ENCODE measurements around the gene SCN11A. TPM values are rescaled to one million over a fixed set of nuclear protein-coding genes. Genes with fewer than 3 reads are reported as not detected.

Gene SCN11A
- under 1 TPM in 1 of 6 donors, not detected in 5; 0.06 TPM for polyA plus RNA-seq (ENCODE audit: low read depth in 6 of 6)

- H3K27me3 Mint-ChIP-seq = no peaks in the 10 kb centered on the region
- H3K4me3 Mint-ChIP-seq = peak within 1 kb of the TSS; percentile 88 to 99 (median 95)
- ATAC-seq (ENCODE audit: low read depth in 2 of 2) = peak; percentile 87 to 90
- peak; percentile 89 for DNase-seq
- peaks cover 0 to 7% of the 10 kb centered on the region in 2 donors for H3K36me3 Mint-ChIP-seq
- no peaks in the 10 kb centered on the region for H3K9me3 Mint-ChIP-seq
- peak within 1 kb of the TSS; percentile 95 to 100 (median 98) for H3K27ac Mint-ChIP-seq
- peaks cover 40 to 48% (median 42%) of the 10 kb centered on the region in 3 donors for H3K4me1 Mint-ChIP-seq
Measured at GRCh38 chr3:39051649-39052561, at the start of gene SCN11A, which contains the start of gene WDR48. Gene SCN11A (minus strand): TSS chr3:39051944. CDS start chr3:38950362, 101,582 bp downstream. Gene WDR48 (plus strand): TSS chr3:39052016. CDS start chr3:39052026, 10 bp downstream.

DNA sequence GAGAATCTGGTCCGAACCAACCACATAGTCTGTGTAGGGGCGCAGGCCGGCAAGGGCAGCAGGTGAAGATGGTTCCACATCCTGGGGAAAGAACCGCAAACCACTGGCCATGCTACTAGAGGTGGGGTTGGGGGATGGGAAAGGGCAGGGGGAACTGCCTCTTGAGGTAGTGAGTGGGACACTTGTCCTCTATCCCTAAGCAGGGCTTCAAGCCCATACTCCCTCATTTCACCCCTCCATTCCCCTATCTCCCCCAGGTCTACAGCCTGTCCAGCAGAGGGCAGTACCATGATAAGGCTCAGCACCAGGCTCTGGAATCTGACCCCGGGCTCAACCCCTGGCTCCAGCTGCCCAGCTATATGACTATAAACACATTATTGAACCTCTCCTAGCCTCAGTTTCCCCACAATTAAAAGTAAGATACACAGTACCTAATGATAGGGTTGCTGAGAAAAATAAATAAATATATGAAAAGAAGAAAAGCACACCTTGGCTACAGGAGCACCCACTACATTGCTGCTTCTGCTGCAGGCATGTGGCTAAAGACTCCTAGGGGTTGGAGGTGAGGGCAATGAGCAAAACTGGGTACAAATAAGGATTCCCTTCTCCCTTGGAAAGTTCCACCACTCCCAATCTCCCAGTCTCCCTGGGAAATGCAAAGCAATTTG, 49.4 kb upstream of the SCN11A start:
- H3K4me3 Mint-ChIP-seq = peak overlapping the region in 2 of 8 donors; percentile 5 to 19
- H3K27ac Mint-ChIP-seq = peak overlapping the region; percentile 10 to 84 (median 50)
- no peaks in the 10 kb centered on the region for H3K9me3 Mint-ChIP-seq
- H3K4me1 Mint-ChIP-seq = peaks cover 45 to 50% (median 49%) of the 10 kb centered on the region in 3 donors
- peak; percentile 42 for DNase-seq
- ATAC-seq (ENCODE audit: low read depth in 2 of 2) = peak; percentile 77 to 84
- no peaks in the 10 kb centered on the region for H3K36me3 Mint-ChIP-seq
- H3K27me3 Mint-ChIP-seq = no peaks in the 10 kb centered on the region

DNA sequence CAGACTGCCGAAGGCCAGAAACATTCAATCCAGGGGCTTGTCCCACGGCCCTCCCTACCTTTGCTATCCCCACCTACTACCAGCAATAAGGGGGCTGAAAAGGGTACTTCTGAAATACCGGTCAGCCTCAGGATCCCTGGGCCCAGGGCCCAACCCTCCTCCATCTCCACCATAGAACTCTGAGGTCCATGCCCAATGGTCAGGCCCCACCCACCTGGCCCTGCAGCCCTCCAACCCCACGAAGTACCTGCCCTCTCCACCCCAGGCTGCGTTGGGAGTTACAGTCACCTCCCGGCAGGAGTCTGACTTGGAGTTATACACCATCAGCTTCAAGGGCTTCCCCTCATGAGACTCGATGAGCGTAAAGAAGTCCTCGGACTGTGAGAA, 48.7 kb upstream of the SCN11A start:
- Mint-ChIP-seq H3K27me3 (no peaks in the 10 kb centered on the region), H3K4me3 (no peak overlapping the region), H3K36me3 (no peaks in the 10 kb centered on the region), H3K4me1 (peaks cover 38 to 43% (median 42%) of the 10 kb centered on the region in 3 donors), H3K27ac (peak overlapping the region in 3 of 6 donors; percentile 38 to 84 (median 44)), H3K9me3 (no peaks in the 10 kb centered on the region)
- DNase-seq = no peak
- ATAC-seq (ENCODE audit: low read depth in 2 of 2) = no peak

GRCh38 chr3:39099738-39100499, 48.2 kb upstream of the SCN11A start:
- Mint-ChIP-seq H3K4me1 (peaks cover 32 to 38% (median 36%) of the 10 kb centered on the region in 3 donors), H3K9me3 (no peaks in the 10 kb centered on the region), H3K4me3 (no peak overlapping the region), H3K27ac (peak overlapping the region in 5 of 6 donors; percentile 19 to 84 (median 42)), H3K27me3 (no peaks in the 10 kb centered on the region), H3K36me3 (peaks cover 0 to 3% of the 10 kb centered on the region in 2 donors)
- ATAC-seq (ENCODE audit: low read depth in 2 of 2) (no peak), DNase-seq (no peak)

DNA sequence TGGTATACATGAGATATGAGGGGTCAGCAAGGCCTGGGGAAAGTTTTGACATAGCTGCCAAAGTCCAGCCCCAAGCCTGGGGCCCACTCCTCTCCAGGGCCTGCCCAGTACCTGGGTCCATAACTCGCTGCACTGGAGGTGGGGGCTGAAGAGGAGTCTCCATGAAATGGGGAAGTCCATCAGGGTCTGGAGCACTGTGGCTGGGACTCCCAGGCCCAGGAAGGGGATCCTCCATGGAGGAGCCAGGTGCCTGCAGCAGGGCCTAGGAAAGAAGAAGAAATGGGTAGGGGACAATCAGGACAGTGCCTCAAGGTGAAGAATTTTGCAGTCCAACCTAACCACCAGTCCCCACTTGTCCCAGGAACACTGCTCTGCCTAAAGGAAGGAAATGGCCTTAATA, 47.5 kb upstream of the SCN11A start:
- Mint-ChIP-seq H3K27me3 (no peaks in the 10 kb centered on the region), H3K4me3 (no peak overlapping the region), H3K4me1 (peaks cover 30 to 34% (median 31%) of the 10 kb centered on the region in 3 donors), H3K9me3 (no peaks in the 10 kb centered on the region), H3K36me3 (peaks cover under 1 to 9% of the 10 kb centered on the region in 2 donors), H3K27ac (peak overlapping the region in 3 of 6 donors; percentile 41 to 66 (median 65))
- DNase-seq = no peak
- no peak for ATAC-seq (ENCODE audit: low read depth in 2 of 2)

- ATAC-seq (ENCODE audit: low read depth in 2 of 2) = no peak
- no peaks in the 10 kb centered on the region for H3K9me3 Mint-ChIP-seq
- H3K4me3 Mint-ChIP-seq = no peak overlapping the region
- no peaks in the 10 kb centered on the region for H3K27me3 Mint-ChIP-seq
- peaks cover 8 to 16% of the 10 kb centered on the region in 2 donors for H3K36me3 Mint-ChIP-seq
- no peak for DNase-seq
- H3K27ac Mint-ChIP-seq = peak overlapping the region in 1 of 6 donors; percentile 73
- H3K4me1 Mint-ChIP-seq = peaks cover 25 to 27% (median 27%) of the 10 kb centered on the region in 3 donors
Measured at GRCh38 chr3:39098473-39099000, 46.8 kb upstream of the SCN11A start.

DNA sequence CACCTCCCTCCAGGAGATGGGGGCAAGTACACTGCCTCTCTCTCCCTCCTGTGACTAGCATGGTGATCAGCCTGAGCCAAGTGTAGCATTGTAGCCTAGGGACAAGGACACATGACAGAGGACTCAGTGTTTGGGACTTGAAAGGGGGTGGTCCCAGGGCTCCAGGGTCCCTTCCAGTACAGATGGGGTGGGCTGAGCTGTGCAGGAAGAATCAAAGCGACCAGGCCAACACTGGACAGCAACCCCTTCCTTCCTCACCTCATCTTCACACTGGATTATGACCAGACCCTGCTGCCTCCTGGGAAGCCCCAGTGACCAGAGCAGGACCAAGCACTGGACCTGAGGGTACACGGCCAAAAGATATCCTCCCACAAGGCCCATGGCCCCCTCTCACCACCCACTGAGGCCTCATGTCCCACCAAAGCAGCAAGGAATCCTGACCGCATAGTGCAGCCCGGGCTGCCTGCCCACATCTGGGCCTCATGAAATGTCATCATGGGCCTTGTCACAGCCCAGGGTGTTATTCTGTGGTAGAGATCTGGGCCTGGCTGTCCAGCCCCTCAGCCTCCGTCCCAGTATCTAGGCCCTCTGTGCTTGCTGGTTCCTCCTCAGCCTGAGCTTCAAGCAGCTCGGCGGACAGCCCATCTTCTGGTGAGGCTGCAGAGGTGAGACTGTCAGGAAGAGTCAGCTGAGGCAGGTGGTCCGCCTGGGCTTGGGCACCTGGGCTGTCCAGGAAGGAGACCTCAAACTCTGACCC, 46.1 kb upstream of the SCN11A start:
- H3K27ac Mint-ChIP-seq = peak overlapping the region in 1 of 6 donors; percentile 68
- H3K27me3 Mint-ChIP-seq = no peaks in the 10 kb centered on the region
- H3K4me1 Mint-ChIP-seq = peaks cover 18 to 23% (median 20%) of the 10 kb centered on the region in 3 donors
- no peak for ATAC-seq (ENCODE audit: low read depth in 2 of 2)
- no peaks in the 10 kb centered on the region for H3K9me3 Mint-ChIP-seq
- peaks cover 8 to 18% of the 10 kb centered on the region in 2 donors for H3K36me3 Mint-ChIP-seq
- peak overlapping the region in 1 of 8 donors; percentile 32 for H3K4me3 Mint-ChIP-seq
- no peak for DNase-seq

- peak overlapping the region in 3 of 6 donors; percentile 22 to 68 (median 54) for H3K27ac Mint-ChIP-seq
- H3K27me3 Mint-ChIP-seq = no peaks in the 10 kb centered on the region
- H3K4me3 Mint-ChIP-seq = no peak overlapping the region
- peaks cover 13 to 25% of the 10 kb centered on the region in 2 donors for H3K36me3 Mint-ChIP-seq
- DNase-seq = no peak
- peaks cover 8 to 12% (median 10%) of the 10 kb centered on the region in 3 donors for H3K4me1 Mint-ChIP-seq
- no peak for ATAC-seq (ENCODE audit: low read depth in 2 of 2)
- H3K9me3 Mint-ChIP-seq = no peaks in the 10 kb centered on the region
Measured at GRCh38 chr3:39096775-39097174, 45.0 kb upstream of the SCN11A start.

- H3K9me3 Mint-ChIP-seq = no peaks in the 10 kb centered on the region
- H3K36me3 Mint-ChIP-seq = peaks cover 13 to 25% of the 10 kb centered on the region in 2 donors
- no peak overlapping the region for H3K27ac Mint-ChIP-seq
- no peak overlapping the region for H3K4me3 Mint-ChIP-seq
- ATAC-seq (ENCODE audit: low read depth in 2 of 2) (no peak), DNase-seq (no peak)
- H3K4me1 Mint-ChIP-seq = peaks cover 0 to 4% (median 3%) of the 10 kb centered on the region in 3 donors
- H3K27me3 Mint-ChIP-seq = no peaks in the 10 kb centered on the region
Measured at GRCh38 chr3:39095778-39096177, 44.0 kb upstream of the SCN11A start.

DNA sequence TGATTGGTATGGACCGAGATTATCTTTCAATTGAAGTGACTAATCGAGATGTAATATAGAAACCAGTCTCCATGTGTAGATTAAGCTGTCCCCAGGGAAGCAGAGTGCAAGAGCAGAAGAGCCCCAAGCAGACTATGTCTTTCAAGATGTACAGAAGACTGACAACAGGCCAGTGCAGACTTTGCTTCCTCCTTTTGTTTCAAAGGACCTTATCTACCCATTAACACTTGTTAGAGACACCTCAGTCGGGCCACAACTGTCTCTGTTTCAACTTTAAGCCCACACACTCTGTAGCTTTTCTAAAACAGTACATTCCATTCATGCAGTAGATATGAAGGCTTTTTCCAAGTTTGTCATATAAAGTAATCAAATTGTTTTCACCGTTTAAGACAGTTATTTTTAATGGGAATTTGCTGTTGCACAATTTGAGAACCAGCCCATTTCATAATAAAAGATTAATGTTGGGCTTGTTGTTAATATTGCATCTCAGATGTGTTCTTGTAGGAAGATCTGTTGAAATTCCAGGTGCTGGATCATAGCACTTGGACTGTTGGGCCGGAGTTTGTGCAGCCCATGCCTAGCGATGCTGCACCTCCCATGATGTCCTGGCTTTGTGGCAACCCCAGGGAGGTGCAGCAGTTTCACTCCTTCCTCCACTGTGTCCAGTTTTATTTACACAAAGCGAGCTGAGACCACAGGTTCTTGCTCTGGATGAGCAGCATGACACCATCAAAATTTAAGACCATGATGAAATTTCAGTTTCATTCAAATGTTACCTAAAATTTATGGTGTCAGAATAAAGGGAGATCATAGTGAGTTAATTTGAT, 43.3 kb upstream of the SCN11A start:
- Mint-ChIP-seq H3K27ac (peak overlapping the region in 5 of 6 donors; percentile 28 to 67 (median 42)), H3K27me3 (no peaks in the 10 kb centered on the region), H3K4me3 (no peak overlapping the region), H3K4me1 (no peaks in the 10 kb centered on the region), H3K9me3 (no peaks in the 10 kb centered on the region), H3K36me3 (peaks cover 13 to 25% of the 10 kb centered on the region in 2 donors)
- no peak for ATAC-seq (ENCODE audit: low read depth in 2 of 2)
- DNase-seq = no peak

DNA sequence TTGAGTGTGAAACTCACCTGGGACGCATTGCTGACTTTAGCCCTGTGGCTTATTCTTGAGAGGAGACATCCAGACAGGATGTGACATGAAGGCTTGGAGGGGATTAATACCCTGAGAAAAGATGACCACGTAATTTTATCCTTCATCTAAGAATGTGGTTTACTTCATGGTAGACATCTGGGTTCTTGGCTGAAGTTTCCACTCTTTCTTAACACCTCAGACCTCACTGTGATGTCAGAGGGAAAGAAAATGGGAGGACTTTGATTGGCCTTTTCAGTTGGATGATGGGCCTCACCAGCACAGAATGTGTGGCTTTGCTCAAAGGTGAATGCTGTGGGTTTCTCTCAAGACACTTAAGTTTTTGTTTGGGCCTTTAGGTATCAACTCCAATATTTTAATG, 39.2 kb upstream of the SCN11A start:
- H3K27me3 Mint-ChIP-seq = no peaks in the 10 kb centered on the region
- no peaks in the 10 kb centered on the region for H3K9me3 Mint-ChIP-seq
- no peak for ATAC-seq (ENCODE audit: low read depth in 2 of 2)
- peaks cover 13 to 15% (median 14%) of the 10 kb centered on the region in 3 donors for H3K4me1 Mint-ChIP-seq
- no peak overlapping the region for H3K4me3 Mint-ChIP-seq
- DNase-seq = no peak
- H3K27ac Mint-ChIP-seq = no peak overlapping the region
- H3K36me3 Mint-ChIP-seq = peaks cover 30 to 33% of the 10 kb centered on the region in 2 donors

Data from naive B cell (primary cell).